Peyer's patch (tissue), 4 donors: ENCODE results near the gene SHB.

Source experiments
- CTCF ChIP-seq, 6 experiments: fragments of 450-650 bp in 4 of 6; fragments of 200-600 bp in 2 of 6; sonication (generic) in 1 of 6; IDR thresholded peaks; one replicate each; pipeline ENCODE4 v1.5.1; 2017 to 2019; ENCODE audit warnings: antibody characterized with exemption in 6 of 6, mild to moderate bottlenecking in 3 of 6, moderate library complexity in 1 of 6
- POLR2A ChIP-seq, 2 donors: fragments of 450-650 bp; IDR thresholded peaks; one replicate each; pipeline ENCODE4 v1.5.1; 2017; ENCODE audit warnings: antibody characterized with exemption in 2 of 2, mild to moderate bottlenecking in 2 of 2, moderate library complexity in 2 of 2

DNA sequence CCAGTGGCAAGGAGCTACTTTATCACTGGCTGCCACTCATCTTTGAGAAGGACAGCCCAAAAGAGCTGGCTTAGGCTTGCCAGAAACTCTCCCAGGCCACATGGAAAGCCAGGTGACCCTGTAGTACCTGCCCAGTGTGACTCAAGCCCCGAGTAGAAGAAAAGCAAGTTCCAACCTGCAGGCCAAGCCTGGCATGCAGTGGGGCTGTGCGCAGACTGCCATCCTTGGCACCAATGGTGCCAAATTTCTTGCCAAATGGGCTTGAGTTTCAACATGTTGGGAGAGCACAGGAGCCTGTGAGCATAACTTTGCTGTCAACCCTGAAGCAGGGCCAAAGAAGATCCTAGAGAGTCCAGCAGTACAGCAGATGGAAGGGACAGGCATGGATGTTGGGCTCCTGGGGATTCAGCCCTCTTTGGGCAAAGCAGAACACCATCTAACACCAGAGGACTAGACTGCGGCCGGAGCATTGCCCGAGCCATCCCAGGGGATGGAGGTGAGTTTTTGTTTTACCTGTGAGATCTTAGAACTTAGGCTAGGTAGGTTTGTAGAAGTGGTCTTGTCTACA is 27.3 kb upstream of the SHB start:
- TF ChIP-seq CTCF (IDR thresholded peaks at IDR 0.05): no peak
- TF ChIP-seq POLR2A (IDR thresholded peaks at IDR 0.05): no peak
